ENCODE measurements around the gene THAP9.

The THAP9 gene

GRCh38 chr4:82921795-82922194, 21.3 kb downstream of the THAP9 start:
- no peak for TF ChIP-seq CTCF (IDR thresholded peaks at IDR 0.05; ENCODE audit: low read depth, low read length)
- DNase-seq (ENCODE audit: low read depth, low spot score), result no peak
- in situ Hi-C loops (cut with HindIII; ENCODE audit: low sequenced_read_pairs), result no loop called here
- no peak overlapping the region for H3K4me3 ChIP-seq (ENCODE audit: low read depth, low read length)

- in situ Hi-C loops (cut with HindIII; ENCODE audit: low sequenced_read_pairs), result no loop called here
- TF ChIP-seq CTCF (IDR thresholded peaks at IDR 0.05; ENCODE audit: low read depth, low read length), result no peak
- H3K4me3 ChIP-seq (ENCODE audit: low read depth, low read length), result no peak overlapping the region
- no peak for DNase-seq (ENCODE audit: low read depth, low spot score)
Measured at GRCh38 chr4:82930848-82931755, 30.6 kb downstream of the THAP9 start.

GRCh38 chr4:82934441-82934840, 33.9 kb downstream of the THAP9 start:
- DNase-seq (ENCODE audit: low read depth, low spot score), result no peak
- in situ Hi-C loops (cut with HindIII; ENCODE audit: low sequenced_read_pairs), result no loop called here
- H3K4me3 ChIP-seq (ENCODE audit: low read depth, low read length), result no peak overlapping the region

GRCh38 chr4:82939414-82939813, 38.9 kb downstream of the THAP9 start:
- in situ Hi-C loops (cut with HindIII; ENCODE audit: low sequenced_read_pairs), result no loop called here
- no peak for TF ChIP-seq CTCF (IDR thresholded peaks at IDR 0.05; ENCODE audit: low read depth, low read length)

More at GRCh38 chr4:82934441-82934840, 33.9 kb downstream of the THAP9 start:
- TF ChIP-seq CTCF (IDR thresholded peaks at IDR 0.05; ENCODE audit: low read depth, low read length), result no peak

GRCh38 chr4:82947498-82947897, 47.0 kb downstream of the THAP9 start:
- in situ Hi-C loops (cut with HindIII; ENCODE audit: low sequenced_read_pairs), result no loop called here
- TF ChIP-seq CTCF (IDR thresholded peaks at IDR 0.05; ENCODE audit: low read depth, low read length), result no peak
- DNase-seq (ENCODE audit: low read depth, low spot score), result no peak
- H3K4me3 ChIP-seq (ENCODE audit: low read depth, low read length), result no peak overlapping the region

More at GRCh38 chr4:82939414-82939813, 38.9 kb downstream of the THAP9 start:
- H3K4me3 ChIP-seq (ENCODE audit: low read depth, low read length), result no peak overlapping the region
- DNase-seq (ENCODE audit: low read depth, low spot score), result no peak

GRCh38 chr4:82948647-82949204, 48.2 kb downstream of the THAP9 start:
- no peak for TF ChIP-seq CTCF (IDR thresholded peaks at IDR 0.05; ENCODE audit: low read depth, low read length)
- in situ Hi-C loops (cut with HindIII; ENCODE audit: low sequenced_read_pairs), result no loop called here
- DNase-seq (ENCODE audit: low read depth, low spot score), result peak; percentile 56
- H3K4me3 ChIP-seq (ENCODE audit: low read depth, low read length), result no peak overlapping the region
